HG03354 (cell line): ENCODE data around the gene BCKDK.

Experiments
- ATAC-seq: cut with Tn5 transposase; IDR thresholded peaks from one replicate; pipeline ENCODE4 v1.9.1; 2021; ENCODE audit warnings: mild to moderate bottlenecking; ENCODE audit not compliant: unreplicated experiment, poor library complexity, severe bottlenecking

BCKDK gene

GRCh38 chr16:31108035-31108793, at the start of gene BCKDK:
Gene BCKDK, plus strand, starts transcription at chr16:31108386. Its CDS starts 838 bp downstream, at chr16:31109224.
- peak; percentile 83 for ATAC-seq

- ATAC-seq, result no peak
These were observed 46.9 kb upstream of the BCKDK start for GRCh38 chr16:31061126-31061812.

GRCh38 chr16:31061813-31062440, 46.3 kb upstream of the BCKDK start:
- no peak for ATAC-seq

GRCh38 chr16:31063495-31063842, 44.7 kb upstream of the BCKDK start:
- no peak for ATAC-seq

GRCh38 chr16:31063843-31064611, 44.2 kb upstream of the BCKDK start:
- ATAC-seq, result no peak

- no peak for ATAC-seq
These were observed 43.2 kb upstream of the BCKDK start for GRCh38 chr16:31064882-31065461.

GRCh38 chr16:31067342-31067741, 40.8 kb upstream of the BCKDK start:
- no peak for ATAC-seq

- ATAC-seq, result no peak
These were observed 36.3 kb upstream of the BCKDK start for GRCh38 chr16:31071861-31072260.

GRCh38 chr16:31072540-31073141, 35.5 kb upstream of the BCKDK start:
- peak; percentile 2 for ATAC-seq

- ATAC-seq, result peak; percentile 58
These were observed 34.8 kb upstream of the BCKDK start for GRCh38 chr16:31073142-31073969.

- ATAC-seq, result peak; percentile 78
These were observed 34.0 kb upstream of the BCKDK start, which contains the start of the genes ZNF646 and ZNF668 for GRCh38 chr16:31073970-31074813. Gene ZNF646, plus strand, starts transcription at chr16:31074422. Its CDS starts 1,903 bp downstream, at chr16:31076325. Gene ZNF668, minus strand, starts transcription at chr16:31074240. Its CDS starts 9,781 bp downstream, at chr16:31064459.

GRCh38 chr16:31074814-31075183, 33.4 kb upstream of the BCKDK start:
- no peak for ATAC-seq

GRCh38 chr16:31076319-31076718, 31.9 kb upstream of the BCKDK start:
- ATAC-seq, result no peak

GRCh38 chr16:31077024-31077423, 31.2 kb upstream of the BCKDK start:
- no peak for ATAC-seq

GRCh38 chr16:31077592-31078396, 30.4 kb upstream of the BCKDK start:
- no peak for ATAC-seq

- ATAC-seq, result no peak
These were observed 29.4 kb upstream of the BCKDK start for GRCh38 chr16:31078597-31079341.
